Right atrium auricular region (tissue), 2 donors: ENCODE data around the gene FHIT. TPM values are rescaled to one million over a fixed set of nuclear protein-coding genes. Genes with fewer than 3 reads are reported as not detected.

Experiments
- DNase-seq: peaks from one replicate; pipeline ENCODE4 v3.0.0-alpha.2; 2019; ENCODE audit warnings: low spot score
- H3K27ac ChIP-seq, 2 donors: fragments of 200-600 bp; sonication (generic); 1 replicate in 1 of 2; 2 replicates in 1 of 2; pipeline ENCODE4 v1.5.1; 2016 to 2019
- H3K27me3 ChIP-seq, 2 donors: fragments of 200-600 bp; sonication (generic); one replicate each; pipeline versions ENCODE4 v1.5.1 to v1.6.0; 2017 to 2019
- H3K36me3 ChIP-seq: fragments of 200-600 bp; sonication (generic); one replicate; pipeline ENCODE4 v1.5.1; 2016
- H3K4me1 ChIP-seq, 2 donors: fragments of 200-600 bp; sonication (generic); one replicate each; pipeline versions ENCODE4 v1.5.1 to v1.6.0; 2017 to 2019
- H3K4me3 ChIP-seq, 2 donors: fragments of 200-600 bp; sonication (generic); 1 replicate in 1 of 2; 2 replicates in 1 of 2; pipeline ENCODE4 v1.5.1; 2017 to 2019; ENCODE audit warnings: mild to moderate bottlenecking in 1 of 2, moderate library complexity in 1 of 2
- H3K9me3 ChIP-seq, 2 donors: fragments of 200-600 bp; sonication (generic); one replicate each; pipeline ENCODE4 v1.5.1; 2019
- CTCF ChIP-seq, 2 donors: fragments of 200-600 bp; sonication (generic); IDR thresholded peaks; one replicate each; pipeline ENCODE4 v1.5.1; 2019; ENCODE audit warnings: antibody characterized with exemption in 2 of 2
- total RNA-seq, 2 donors: library from RNA; depleted of rRNA; stranded (reverse); fragments of >200 nt; gene quantifications; one replicate each; pipeline ENCODE4 v1.1.0, GENCODE V29; 2016

FHIT gene
- total RNA-seq, 2 donors from 2014 or later = 10.4 to 11.0 TPM

GRCh38 chr3:60630953-60631352 is 620.3 kb downstream of the FHIT start:
- no peak overlapping the region for H3K4me3 ChIP-seq
- no peak for DNase-seq
- no peaks in the 10 kb centered on the region for H3K4me1 ChIP-seq
- H3K9me3 ChIP-seq = no peaks in the 10 kb centered on the region
- no peaks in the 10 kb centered on the region for H3K27me3 ChIP-seq
- H3K36me3 ChIP-seq = no peaks in the 10 kb centered on the region
- H3K27ac ChIP-seq = no peak overlapping the region
- no peak for TF ChIP-seq CTCF (IDR thresholded peaks at IDR 0.05)

GRCh38 chr3:60629816-60630215 is 621.4 kb downstream of the FHIT start:
- no peak overlapping the region for H3K4me3 ChIP-seq
- H3K4me1 ChIP-seq = no peaks in the 10 kb centered on the region
- no peaks in the 10 kb centered on the region for H3K27me3 ChIP-seq
- no peaks in the 10 kb centered on the region for H3K9me3 ChIP-seq
- no peak for DNase-seq
- TF ChIP-seq CTCF (IDR thresholded peaks at IDR 0.05) = no peak
- H3K36me3 ChIP-seq = no peaks in the 10 kb centered on the region
- no peak overlapping the region for H3K27ac ChIP-seq

GRCh38 chr3:60622349-60622748 is 628.9 kb downstream of the FHIT start:
- no peaks in the 10 kb centered on the region for H3K36me3 ChIP-seq
- H3K9me3 ChIP-seq = peaks cover 0 to 8% of the 10 kb centered on the region in 2 donors
- no peak overlapping the region for H3K4me3 ChIP-seq
- no peak for TF ChIP-seq CTCF (IDR thresholded peaks at IDR 0.05)
- DNase-seq = no peak
- H3K4me1 ChIP-seq = no peaks in the 10 kb centered on the region
- no peak overlapping the region for H3K27ac ChIP-seq
- H3K27me3 ChIP-seq = no peaks in the 10 kb centered on the region

GRCh38 chr3:60617188-60617587 is 634.1 kb downstream of the FHIT start:
- TF ChIP-seq CTCF (IDR thresholded peaks at IDR 0.05) = no peak
- Histone ChIP-seq H3K27me3 (no peaks in the 10 kb centered on the region), H3K27ac (no peak overlapping the region), H3K4me3 (no peak overlapping the region), H3K9me3 (peaks cover 0 to 8% of the 10 kb centered on the region in 2 donors), H3K4me1 (no peaks in the 10 kb centered on the region), H3K36me3 (no peaks in the 10 kb centered on the region)
- DNase-seq = no peak

- no peak for DNase-seq
- Histone ChIP-seq H3K27ac (no peak overlapping the region), H3K36me3 (no peaks in the 10 kb centered on the region), H3K9me3 (no peaks in the 10 kb centered on the region), H3K4me3 (no peak overlapping the region), H3K27me3 (no peaks in the 10 kb centered on the region), H3K4me1 (no peaks in the 10 kb centered on the region)
- no peak for TF ChIP-seq CTCF (IDR thresholded peaks at IDR 0.05)
These were observed 637.4 kb downstream of the FHIT start for GRCh38 chr3:60613769-60614303.

- H3K9me3 ChIP-seq = no peaks in the 10 kb centered on the region
- no peaks in the 10 kb centered on the region for H3K36me3 ChIP-seq
- no peaks in the 10 kb centered on the region for H3K27me3 ChIP-seq
- DNase-seq = peak; percentile 87
- no peak for TF ChIP-seq CTCF (IDR thresholded peaks at IDR 0.05)
- H3K4me3 ChIP-seq = no peak overlapping the region
- H3K27ac ChIP-seq = no peak overlapping the region
- H3K4me1 ChIP-seq = no peaks in the 10 kb centered on the region
These were observed 640.7 kb downstream of the FHIT start for GRCh38 chr3:60610441-60611112.
